GM21825 (cell line): ENCODE data around the gene TPD52L2.
"Not testable (repeated sequence)": the region's sequence is repeated elsewhere in the genome, so short reads cannot be mapped to it uniquely, and the experiment has no call there.

Experiments used
- ATAC-seq: cut with Tn5 transposase; IDR thresholded peaks from one replicate; pipeline ENCODE4 v1.9.1; 2021; ENCODE audit warnings: mild to moderate bottlenecking, moderate library complexity; ENCODE audit not compliant: unreplicated experiment

Gene TPD52L2

DNA sequence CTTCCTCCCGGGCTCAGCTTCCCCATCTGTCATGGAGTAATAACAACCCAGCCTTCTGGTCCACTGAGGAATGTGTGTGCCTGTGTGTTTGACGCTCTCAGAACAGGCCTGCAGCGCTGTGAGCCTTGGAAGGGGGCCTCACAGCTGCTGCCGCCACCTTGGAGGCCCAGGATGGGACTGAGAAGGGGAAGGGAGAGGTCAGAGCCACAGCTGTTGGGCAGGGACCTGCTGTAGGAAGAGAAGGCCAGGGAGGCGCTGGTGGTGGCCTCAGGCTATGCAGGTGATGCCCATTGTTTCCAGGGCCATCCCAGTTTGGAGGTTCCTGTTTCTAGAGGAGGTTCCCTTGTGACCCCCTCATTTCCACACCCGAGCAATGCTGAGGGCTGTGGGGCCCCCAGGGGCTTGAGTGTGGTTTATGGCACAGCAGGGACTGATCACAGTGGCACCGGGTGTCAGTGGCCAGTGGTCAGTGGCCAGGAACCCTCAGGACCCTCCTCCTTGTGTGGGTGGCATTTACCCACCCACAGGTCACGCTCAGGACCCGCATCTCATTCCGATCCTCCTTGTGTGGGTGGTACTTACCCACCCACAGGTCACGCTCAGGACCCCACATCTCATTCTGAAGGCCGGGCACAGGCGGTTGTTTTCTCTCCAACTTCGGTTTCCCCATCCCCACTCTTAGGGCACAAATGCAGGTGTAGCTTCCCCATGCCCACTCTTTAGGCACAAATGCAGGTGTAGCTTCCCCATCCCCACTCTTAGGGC, 14.0 kb downstream of the TPD52L2 start:
- no peak for ATAC-seq

DNA sequence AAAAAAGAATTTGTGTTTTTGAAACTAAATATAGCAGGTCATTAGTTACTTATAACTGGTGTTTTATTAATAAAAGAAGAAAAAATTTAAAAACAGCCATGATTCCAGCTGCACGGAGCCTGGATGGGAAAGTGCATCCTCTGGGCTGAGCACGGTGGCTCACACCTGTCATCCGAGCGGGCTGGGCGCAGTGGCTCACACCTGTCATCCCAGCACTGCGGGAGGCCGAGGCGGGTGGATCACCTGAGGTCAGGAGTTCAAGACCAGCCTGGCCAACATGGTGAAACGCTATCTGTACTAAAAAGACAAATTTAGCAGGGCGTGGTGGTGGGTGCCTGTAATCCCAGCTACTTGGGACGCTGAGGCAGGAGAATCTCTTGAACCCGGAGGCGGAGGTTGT, 15.8 kb downstream of the TPD52L2 start:
- not testable (repeated sequence) for ATAC-seq

DNA sequence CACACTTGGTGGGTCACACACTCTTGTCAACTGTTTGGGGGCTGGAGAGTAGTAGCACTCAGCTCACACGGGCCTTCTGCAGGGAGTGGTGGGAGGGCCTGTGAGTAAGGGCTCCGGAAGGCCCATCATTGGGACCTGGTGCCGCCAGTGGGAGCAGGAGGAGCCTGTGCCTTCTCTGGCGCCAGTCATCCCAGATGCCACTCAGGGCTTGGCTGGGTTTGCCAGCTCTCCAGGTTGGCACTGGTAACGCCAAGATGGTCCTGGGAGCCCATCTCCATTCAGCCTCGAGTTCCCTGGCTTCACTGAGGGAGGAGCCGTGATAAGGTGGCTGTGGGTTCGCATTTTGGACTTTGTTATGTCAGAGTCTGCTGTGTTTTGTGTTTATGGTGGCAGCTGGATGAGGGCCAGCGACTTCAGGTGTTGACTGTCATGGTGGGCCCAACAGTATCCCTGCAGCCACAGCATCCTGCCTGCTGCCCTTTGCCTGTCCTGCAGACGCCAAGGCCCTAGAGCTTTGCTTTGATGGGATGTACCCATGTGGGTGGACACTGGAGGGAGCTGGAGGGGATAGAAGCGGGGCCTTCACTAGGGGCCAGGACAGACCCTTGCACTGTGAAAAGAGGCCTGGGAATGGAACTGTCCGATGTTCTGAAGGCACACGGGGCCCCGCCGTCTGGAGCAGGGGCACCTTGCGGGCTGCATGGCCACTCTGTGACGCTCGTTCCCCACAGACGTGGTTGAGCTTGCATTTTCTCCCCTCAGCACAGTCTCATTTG, 16.6 kb downstream of the TPD52L2 start:
- ATAC-seq = no peak

GRCh38 chr20:63882257-63883200, 17.5 kb downstream of the TPD52L2 start:
- ATAC-seq = no peak

DNA sequence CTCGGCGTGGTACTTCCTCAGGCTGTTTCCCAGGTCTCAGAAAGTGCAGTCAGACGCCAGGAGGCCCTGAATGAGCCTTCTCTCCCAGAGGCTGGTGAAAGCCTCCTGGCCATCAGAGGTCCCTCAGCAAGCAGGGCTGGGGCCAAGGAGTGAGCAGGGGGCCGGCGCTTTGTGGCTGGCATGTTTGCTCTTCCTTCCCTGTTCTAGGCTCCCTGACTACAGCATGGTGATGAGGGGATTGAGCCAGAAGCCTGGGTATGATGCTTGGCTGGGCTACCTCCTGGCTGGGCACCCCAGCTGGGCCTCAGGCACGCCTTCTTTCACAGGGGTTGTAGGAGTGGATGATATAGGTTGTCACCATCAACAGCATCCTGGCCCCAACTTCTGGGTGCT, 18.1 kb downstream of the TPD52L2 start:
- ATAC-seq = no peak

GRCh38 chr20:63884506-63885263, 19.6 kb downstream of the TPD52L2 start:
- no peak for ATAC-seq

- no peak for ATAC-seq
Observed at GRCh38 chr20:63885264-63886053, 20.4 kb downstream of the TPD52L2 start.

GRCh38 chr20:63886054-63886419, 21.0 kb downstream of the TPD52L2 start:
- ATAC-seq = no peak

- no peak for ATAC-seq
Observed at GRCh38 chr20:63886921-63887320, 21.9 kb downstream of the TPD52L2 start.

GRCh38 chr20:63889241-63890200, 24.5 kb downstream of the TPD52L2 start:
- no peak for ATAC-seq

DNA sequence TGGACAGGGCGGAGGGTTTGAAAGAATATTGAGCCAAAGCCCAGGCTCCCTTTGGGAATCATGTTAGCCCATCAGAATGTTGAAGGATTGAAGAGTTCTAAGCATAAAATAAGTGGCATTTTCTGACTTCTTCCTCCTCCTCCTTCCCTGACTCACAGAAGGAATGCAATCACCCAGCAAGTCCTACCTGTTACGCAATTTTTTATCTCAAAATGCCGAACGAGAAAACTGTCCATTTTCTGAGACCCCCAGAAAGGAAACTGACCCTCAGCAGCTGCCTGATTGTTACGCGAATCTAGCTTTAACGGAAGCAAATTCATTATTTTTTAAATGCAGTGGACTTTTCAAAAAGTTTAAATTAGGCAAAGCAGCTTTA, 25.1 kb downstream of the TPD52L2 start:
- no peak for ATAC-seq

DNA sequence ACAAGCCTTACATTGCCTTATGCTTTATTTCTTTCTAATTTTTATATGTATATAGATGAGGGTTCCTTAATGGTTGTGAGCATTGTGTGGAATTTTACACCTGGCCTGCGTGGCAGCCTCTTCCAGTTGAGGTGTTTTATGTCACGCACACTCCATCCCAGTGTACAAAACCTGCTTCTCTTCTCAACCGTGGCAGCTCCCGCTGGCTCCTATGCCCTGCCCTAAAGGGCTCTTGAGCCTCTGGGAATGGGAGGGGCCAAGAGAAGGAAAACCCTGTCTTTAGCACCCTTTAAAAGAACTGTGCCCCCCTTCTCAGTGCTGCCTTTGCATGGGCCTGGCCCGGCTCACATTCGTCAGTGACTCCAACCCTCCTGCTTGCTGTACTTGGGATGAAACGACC, 25.5 kb downstream of the TPD52L2 start:
- no peak for ATAC-seq

- ATAC-seq = no peak
Observed at GRCh38 chr20:63891061-63892002, 26.3 kb downstream of the TPD52L2 start.

DNA sequence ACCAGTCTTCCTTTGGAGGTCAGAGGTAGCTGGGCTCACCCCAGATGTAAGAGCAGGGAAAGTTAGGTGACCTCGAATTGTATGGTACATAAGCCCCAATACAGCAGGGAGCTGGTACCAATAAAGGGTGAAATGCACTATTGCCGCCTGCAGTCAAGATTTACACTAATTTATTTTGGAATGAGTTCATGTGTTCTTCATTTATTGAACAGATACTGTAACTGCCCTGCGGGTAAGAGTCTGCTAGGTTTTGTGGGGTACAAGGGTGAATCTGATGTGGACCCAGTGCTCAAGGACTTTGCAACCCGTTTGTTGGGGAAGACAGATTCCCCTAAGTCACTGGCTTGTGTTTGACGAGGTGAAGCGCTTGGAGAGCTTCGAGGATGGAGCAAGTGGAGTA, 27.3 kb downstream of the TPD52L2 start:
- ATAC-seq = no peak

DNA sequence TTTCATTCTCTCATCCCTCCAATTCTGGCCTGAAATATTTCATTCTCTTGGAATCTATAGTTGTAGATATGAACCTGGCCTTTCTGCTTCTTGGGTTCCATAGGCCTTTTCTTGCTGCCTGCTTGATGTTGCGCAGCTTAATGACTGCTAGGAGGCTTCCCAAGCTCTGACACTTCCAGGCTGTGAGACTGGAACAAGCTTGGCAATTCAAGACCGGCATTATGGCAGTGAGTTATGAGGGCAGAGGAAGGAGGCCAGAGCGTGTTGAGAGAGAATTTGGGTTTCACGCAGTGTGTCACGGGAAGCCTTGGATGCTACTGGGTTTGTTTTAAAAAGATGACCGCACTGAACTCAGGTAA, 28.9 kb downstream of the TPD52L2 start:
- ATAC-seq = no peak

GRCh38 chr20:63894358-63895201, 29.5 kb downstream of the TPD52L2 start, which contains the start of gene DNAJC5:
Gene DNAJC5 (plus strand): TSS chr20:63895126. CDS start chr20:63928346, 33,220 bp downstream.
- ATAC-seq = peak; percentile 62
